Gastroesophageal sphincter (tissue), 4 donors: ENCODE results near the gene GRID1. TPM values are rescaled to one million over a fixed set of nuclear protein-coding genes. Genes with fewer than 3 reads are reported as not detected.

ENCODE experiments used
- ATAC-seq: fragments of 150-250 bp; one replicate; pipeline ENCODE4 v1.9.1; 2016; ENCODE audit warnings: mild to moderate bottlenecking, moderate library complexity
- H3K27ac ChIP-seq, 4 donors: fragments of 200-600 bp; sonication (generic) in 3 of 4; 1 replicate in 3 of 4; 2 replicates in 1 of 4; pipeline ENCODE4 v1.5.1; 2016 to 2019
- H3K27me3 ChIP-seq: fragments of 200-600 bp; sonication (generic); one replicate; pipeline ENCODE4 v1.5.1; 2019
- H3K36me3 ChIP-seq, 2 donors: fragments of 200-600 bp; sonication (generic); one replicate each; pipeline ENCODE4 v1.5.1; 2019; ENCODE audit warnings: control low read depth in 1 of 2
- H3K4me1 ChIP-seq, 3 donors: fragments of 200-600 bp; sonication (generic); 1 replicate in 2 of 3; 2 replicates in 1 of 3; pipeline ENCODE4 v1.5.1; 2016 to 2019; ENCODE audit warnings: control low read depth in 2 of 3
- H3K4me3 ChIP-seq, 2 donors: fragments of 200-600 bp; sonication (generic); one replicate each; pipeline ENCODE4 v1.5.1; 2019; ENCODE audit warnings: mild to moderate bottlenecking in 1 of 2, moderate library complexity in 1 of 2
- H3K9me3 ChIP-seq, 3 donors: fragments of 200-600 bp; sonication (generic); one replicate each; pipeline ENCODE4 v1.5.1; 2017 to 2019; ENCODE audit warnings: control low read depth in 2 of 3
- EP300 ChIP-seq: sonication (generic); formaldehyde crosslinking; IDR thresholded peaks from one replicate; pipeline ENCODE4 v1.6.1; 2017; ENCODE audit warnings: antibody characterized with exemption, mild to moderate bottlenecking
- POLR2A ChIP-seq, 2 donors: fragments of 450-650 bp; IDR thresholded peaks; one replicate each; pipeline ENCODE4 v1.6.1; 2017; ENCODE audit warnings: antibody characterized with exemption in 2 of 2, mild to moderate bottlenecking in 2 of 2, moderate library complexity in 1 of 2
- POLR2AphosphoS5 ChIP-seq: sonication (generic); formaldehyde crosslinking; IDR thresholded peaks from one replicate; pipeline ENCODE4 v1.6.1; 2017; ENCODE audit warnings: antibody characterized with exemption
- WGBS, 2 donors: methylation state at CpG; one replicate each; pipeline ENCODE4 v1.1.5; 2018; ENCODE audit warnings: low coverage in 1 of 2; 5-methylcytosine and 5-hydroxymethylcytosine counted together
- total RNA-seq, 4 donors: library from RNA; depleted of rRNA; stranded (reverse); fragments of >200 nt; gene quantifications; one replicate each; pipeline ENCODE4 v1.1.0, GENCODE V29; 2016
- TF ChIP-seq, protein P1 (sequence below), 4 experiments: fragments of 200-600 bp in 2 of 4; fragments of 450-650 bp in 2 of 4; sonication (generic) in 1 of 4; IDR thresholded peaks; one replicate each; pipeline ENCODE4 v1.5.1; 2017 to 2019; ENCODE audit warnings: antibody characterized with exemption in 4 of 4, mild to moderate bottlenecking in 2 of 4, moderate library complexity in 2 of 4

GRID1 gene
- total RNA-seq, 4 donors from 2014 or later, result 1.2 to 2.7 (median 1.7) TPM

- Histone ChIP-seq H3K9me3 (no peaks in the 10 kb centered on the region), H3K4me1 (no peaks in the 10 kb centered on the region), H3K27ac (no peak overlapping the region), H3K4me3 (no peak overlapping the region), H3K27me3 (peaks cover 5% of the 10 kb centered on the region), H3K36me3 (no peaks in the 10 kb centered on the region)
- TF ChIP-seq POLR2A (IDR thresholded peaks at IDR 0.05) (no peak), POLR2AphosphoS5 (no peak), EP300 (no peak)
- TF ChIP-seq, protein P1, sequence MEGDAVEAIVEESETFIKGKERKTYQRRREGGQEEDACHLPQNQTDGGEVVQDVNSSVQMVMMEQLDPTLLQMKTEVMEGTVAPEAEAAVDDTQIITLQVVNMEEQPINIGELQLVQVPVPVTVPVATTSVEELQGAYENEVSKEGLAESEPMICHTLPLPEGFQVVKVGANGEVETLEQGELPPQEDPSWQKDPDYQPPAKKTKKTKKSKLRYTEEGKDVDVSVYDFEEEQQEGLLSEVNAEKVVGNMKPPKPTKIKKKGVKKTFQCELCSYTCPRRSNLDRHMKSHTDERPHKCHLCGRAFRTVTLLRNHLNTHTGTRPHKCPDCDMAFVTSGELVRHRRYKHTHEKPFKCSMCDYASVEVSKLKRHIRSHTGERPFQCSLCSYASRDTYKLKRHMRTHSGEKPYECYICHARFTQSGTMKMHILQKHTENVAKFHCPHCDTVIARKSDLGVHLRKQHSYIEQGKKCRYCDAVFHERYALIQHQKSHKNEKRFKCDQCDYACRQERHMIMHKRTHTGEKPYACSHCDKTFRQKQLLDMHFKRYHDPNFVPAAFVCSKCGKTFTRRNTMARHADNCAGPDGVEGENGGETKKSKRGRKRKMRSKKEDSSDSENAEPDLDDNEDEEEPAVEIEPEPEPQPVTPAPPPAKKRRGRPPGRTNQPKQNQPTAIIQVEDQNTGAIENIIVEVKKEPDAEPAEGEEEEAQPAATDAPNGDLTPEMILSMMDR (IDR thresholded peaks at IDR 0.05), result no peak
- no peak for ATAC-seq
- no CpG with 5 or more reads among the region's 1 CpG for WGBS, 2 donors
These were observed 119.0 kb downstream of the GRID1 start for GRCh38 chr10:86247588-86247987.

DNA sequence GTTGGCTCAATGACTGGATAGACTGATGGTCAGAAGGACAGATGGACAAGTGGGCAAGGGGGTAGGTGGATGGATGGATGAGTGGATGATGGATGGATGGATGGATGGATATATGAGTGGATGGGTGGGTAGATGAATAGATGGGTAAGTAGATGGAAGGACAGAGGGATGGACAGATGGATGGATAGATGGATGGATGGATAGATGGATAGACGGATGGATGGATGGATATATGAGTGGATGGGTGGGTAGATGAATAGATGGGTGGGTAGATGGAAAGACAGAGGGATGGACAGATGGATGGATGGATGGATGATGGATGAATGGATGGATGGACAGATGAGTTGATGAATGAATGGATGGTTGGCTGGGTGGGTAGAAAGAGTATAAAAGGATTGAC is 119.5 kb downstream of the GRID1 start:
- Histone ChIP-seq H3K36me3 (no peaks in the 10 kb centered on the region), H3K4me3 (no peak overlapping the region), H3K27me3 (peaks cover 5% of the 10 kb centered on the region), H3K27ac (no peak overlapping the region), H3K4me1 (no peaks in the 10 kb centered on the region), H3K9me3 (no peaks in the 10 kb centered on the region)
- no peak for TF ChIP-seq POLR2A (IDR thresholded peaks at IDR 0.05)
- TF ChIP-seq, protein P1 (IDR thresholded peaks at IDR 0.05), result no peak
- no peak for TF ChIP-seq POLR2AphosphoS5
- no peak for TF ChIP-seq EP300
- ATAC-seq, result no peak
- WGBS, 2 donors, result 55 to 83% methylated on average over 1 of the region's 1 CpG

DNA sequence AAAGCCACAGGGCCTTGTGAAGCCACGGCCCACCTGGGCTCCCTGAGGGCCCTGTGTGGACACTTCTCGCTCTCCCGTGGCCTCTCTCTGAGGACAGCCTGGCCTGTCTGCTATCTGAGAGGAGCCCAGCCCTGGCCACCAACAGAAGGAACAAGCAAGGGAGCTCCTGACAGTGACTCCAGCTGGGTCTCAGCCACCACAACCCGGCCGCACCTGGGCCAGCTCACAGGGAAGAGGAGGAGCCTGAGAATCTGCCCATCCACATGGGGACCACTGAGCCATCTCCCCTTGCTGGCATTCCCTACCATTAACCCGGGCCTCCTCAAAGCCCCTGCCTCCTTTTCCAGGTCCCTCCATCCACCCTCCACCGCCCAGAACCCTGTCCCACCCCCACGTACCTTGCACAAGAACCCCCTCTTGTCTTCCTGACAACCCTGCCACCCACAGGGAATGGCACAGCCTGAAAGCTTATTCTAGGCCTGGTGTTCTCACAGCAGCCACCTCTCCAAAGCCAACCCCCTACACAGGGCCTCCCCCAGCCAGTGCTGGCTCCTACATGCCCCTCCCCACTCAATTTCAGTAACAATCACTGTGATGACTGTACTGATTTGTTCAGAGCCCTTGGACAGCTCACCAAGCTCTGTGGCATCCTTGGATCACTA is 120.2 kb downstream of the GRID1 start:
- H3K27ac ChIP-seq, result no peak overlapping the region
- H3K36me3 ChIP-seq, result no peaks in the 10 kb centered on the region
- TF ChIP-seq POLR2AphosphoS5, result no peak
- TF ChIP-seq, protein P1 (IDR thresholded peaks at IDR 0.05), result no peak
- TF ChIP-seq POLR2A (IDR thresholded peaks at IDR 0.05), result no peak
- no peak for TF ChIP-seq EP300
- no peak for ATAC-seq
- H3K9me3 ChIP-seq, result no peaks in the 10 kb centered on the region
- no peak overlapping the region for H3K4me3 ChIP-seq
- no peaks in the 10 kb centered on the region for H3K4me1 ChIP-seq
- peaks cover 5% of the 10 kb centered on the region for H3K27me3 ChIP-seq
- 91% methylated on average over 2 of the region's 8 CpGs; no CpG with 5 or more reads in 1 of the 2 donors for WGBS, 2 donors

- no peak overlapping the region for H3K4me3 ChIP-seq
- no peaks in the 10 kb centered on the region for H3K4me1 ChIP-seq
- TF ChIP-seq EP300 (no peak), POLR2AphosphoS5 (no peak), POLR2A (IDR thresholded peaks at IDR 0.05) (no peak)
- TF ChIP-seq, protein P1 (IDR thresholded peaks at IDR 0.05), result no peak
- H3K9me3 ChIP-seq, result no peaks in the 10 kb centered on the region
- 100% methylated on average over 1 to 2 of the region's 5 CpGs for WGBS, 2 donors
- no peak for ATAC-seq
- H3K36me3 ChIP-seq, result no peaks in the 10 kb centered on the region
- no peak overlapping the region for H3K27ac ChIP-seq
- peaks cover 5% of the 10 kb centered on the region for H3K27me3 ChIP-seq
These were observed 121.6 kb downstream of the GRID1 start for GRCh38 chr10:86245015-86245394.

DNA sequence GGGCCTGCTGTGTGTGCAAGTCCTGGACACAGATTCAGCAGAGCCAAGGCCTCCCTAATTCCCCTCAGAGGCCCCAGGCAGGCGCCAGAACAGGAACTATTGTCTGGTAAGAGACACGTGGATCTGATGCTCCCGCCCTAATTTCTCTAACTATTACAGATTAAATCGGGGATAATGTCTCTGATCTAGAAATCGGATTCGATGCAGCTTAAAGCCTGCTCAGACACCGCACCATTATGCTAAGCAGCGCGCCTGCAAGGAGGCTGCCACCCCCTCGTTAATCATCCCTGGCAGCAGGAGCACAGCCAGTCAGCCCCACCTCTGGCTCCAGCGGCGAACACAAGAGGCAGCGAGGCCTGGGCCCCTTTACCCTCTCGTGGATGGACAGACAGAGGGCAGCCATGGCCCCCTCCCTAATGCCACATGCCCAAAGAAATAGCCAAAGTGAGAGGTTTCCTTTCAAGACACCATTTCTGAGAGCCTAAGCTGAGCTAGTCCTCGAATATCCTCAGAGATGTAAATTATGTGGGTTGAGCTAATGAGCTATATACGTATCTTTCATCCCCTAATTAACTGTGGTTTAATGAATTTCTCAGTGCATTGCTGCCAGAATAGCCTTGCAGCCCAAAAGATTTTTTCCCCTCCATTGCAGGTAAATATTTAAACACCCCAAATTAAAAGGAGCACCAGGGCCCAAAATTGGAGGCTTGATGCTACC is 122.1 kb downstream of the GRID1 start:
- peaks cover 5% of the 10 kb centered on the region for H3K27me3 ChIP-seq
- no peak overlapping the region for H3K4me3 ChIP-seq
- TF ChIP-seq POLR2A (IDR thresholded peaks at IDR 0.05) (no peak), EP300 (no peak)
- H3K4me1 ChIP-seq, result no peaks in the 10 kb centered on the region
- no peaks in the 10 kb centered on the region for H3K36me3 ChIP-seq
- no peaks in the 10 kb centered on the region for H3K9me3 ChIP-seq
- ATAC-seq, result no peak
- WGBS, 2 donors, result 42 to 51% methylated on average over 5 to 9 of the region's 16 CpGs
- H3K27ac ChIP-seq, result no peak overlapping the region
